ENCODE data around the gene RCOR1.
"Not testable (repeated sequence)": the region's sequence is repeated elsewhere in the genome, so short reads cannot be mapped to it uniquely, and the experiment has no call there.

Gene RCOR1

DNA sequence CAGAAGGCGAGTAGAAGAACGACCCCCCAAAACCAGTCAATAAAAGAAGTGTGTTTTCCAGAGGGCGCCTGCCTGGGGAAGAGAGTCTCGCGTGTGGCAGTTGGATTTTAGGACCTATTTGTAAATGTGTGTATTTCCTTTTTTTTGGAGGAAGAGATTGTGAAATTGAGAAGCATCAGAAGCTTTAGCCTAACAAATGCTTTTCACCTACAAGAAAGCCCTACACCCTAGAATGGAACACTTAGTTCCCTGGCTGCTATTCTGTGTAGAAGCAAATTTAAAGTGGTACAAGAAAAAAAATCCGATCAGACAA lies 1.3 kb downstream of the RCOR1 start:
- DNase-seq, result no peak

DNA sequence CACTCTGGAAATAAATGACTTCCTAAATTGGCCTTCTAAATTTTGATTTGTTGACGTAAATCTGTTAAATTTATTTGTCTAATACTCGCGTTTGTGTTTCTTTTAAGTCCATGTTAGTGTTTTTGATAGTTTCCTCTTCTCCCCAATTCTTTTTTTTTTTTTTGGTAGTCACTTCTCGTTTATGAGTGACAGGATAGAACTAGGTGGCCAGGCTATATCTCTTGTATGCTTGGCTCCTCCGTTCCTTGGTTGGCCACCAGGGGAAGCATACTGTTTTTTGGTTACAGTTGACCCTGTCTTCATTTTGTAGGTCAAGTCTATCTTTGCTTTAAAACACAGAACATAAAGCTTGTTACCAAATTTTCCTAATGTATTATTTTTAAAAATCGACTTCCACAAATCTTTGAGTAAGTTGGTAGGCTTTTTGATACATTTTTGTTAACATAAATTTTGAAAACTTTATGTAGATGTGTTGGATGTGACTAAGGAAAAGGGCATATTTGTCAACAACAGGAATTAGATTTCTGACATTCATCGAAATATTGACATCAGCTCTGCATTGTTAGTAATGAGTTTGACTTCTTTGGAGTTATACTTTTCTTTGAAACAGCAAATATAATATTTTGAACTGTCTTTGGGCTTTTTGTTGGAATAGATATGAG lies 2.2 kb downstream of the RCOR1 start:
- no peak for DNase-seq

DNA sequence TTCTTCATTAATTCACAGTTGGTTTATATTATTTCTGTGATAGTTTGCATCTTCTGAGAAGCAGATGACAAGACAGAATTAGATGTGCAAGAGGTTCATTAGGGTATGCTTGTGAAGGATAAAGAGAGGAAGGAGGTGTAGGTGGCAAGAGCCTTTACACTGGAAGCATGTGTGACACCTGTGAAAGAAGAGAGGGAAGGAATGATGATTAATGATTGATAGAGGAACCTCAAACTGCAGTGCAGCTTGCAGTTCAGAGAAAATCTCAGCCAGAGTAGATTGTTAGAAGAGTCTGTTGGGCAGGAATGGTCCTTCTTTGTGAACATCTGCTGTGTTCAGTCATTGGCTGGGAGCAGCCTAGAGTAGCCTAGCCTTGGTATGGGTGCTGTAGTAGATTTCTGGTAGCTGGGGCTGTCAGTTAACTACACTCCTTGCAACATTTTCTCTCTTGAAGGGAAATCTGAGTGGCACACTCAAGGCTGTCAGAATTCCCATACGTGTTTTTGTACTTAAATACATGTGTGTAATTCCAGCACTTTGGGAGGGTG lies 9.0 kb downstream of the RCOR1 start:
- DNase-seq, result no peak

DNA sequence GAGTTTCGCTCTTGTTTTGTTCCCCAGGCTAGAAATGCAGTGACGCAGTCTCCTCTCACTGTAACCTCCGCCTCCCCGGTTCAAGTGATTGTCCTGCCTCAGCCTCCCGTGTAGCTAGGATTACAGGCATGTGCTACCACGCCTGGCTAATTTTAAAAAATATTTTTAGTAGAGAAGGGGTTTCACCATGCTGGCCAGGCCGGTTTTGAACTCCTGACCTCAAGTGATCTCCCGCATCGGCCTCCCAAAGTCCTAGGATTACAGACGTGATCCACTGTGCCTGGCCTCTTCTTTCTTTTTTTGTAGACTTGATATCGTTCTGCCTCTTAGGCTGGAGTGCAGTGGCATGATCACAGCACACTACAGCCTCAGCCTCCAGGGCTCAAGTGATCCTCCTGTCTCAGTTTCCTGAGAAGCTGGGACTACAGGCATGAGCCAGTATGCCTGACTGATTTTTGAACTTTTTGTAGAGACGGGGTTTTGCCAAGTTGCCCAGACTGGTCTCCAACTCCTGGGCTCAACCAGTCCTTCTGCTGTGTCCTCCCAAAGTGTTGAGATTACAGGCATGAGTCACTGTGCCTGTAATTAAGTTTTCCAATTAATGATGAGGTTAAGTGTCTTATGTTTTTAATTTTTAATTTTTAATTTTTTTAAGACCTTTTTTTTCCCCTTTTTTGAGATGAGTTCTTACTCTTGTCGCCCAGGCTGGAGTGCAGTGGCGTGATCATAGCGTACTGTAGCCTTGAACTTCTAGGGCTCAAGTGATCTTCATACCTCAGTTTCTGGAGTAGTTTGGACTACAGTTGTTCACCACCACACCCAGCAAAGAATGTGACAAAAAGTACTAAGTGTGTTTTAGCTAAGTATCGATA lies 10.2 kb downstream of the RCOR1 start:
- no peak for DNase-seq

DNA sequence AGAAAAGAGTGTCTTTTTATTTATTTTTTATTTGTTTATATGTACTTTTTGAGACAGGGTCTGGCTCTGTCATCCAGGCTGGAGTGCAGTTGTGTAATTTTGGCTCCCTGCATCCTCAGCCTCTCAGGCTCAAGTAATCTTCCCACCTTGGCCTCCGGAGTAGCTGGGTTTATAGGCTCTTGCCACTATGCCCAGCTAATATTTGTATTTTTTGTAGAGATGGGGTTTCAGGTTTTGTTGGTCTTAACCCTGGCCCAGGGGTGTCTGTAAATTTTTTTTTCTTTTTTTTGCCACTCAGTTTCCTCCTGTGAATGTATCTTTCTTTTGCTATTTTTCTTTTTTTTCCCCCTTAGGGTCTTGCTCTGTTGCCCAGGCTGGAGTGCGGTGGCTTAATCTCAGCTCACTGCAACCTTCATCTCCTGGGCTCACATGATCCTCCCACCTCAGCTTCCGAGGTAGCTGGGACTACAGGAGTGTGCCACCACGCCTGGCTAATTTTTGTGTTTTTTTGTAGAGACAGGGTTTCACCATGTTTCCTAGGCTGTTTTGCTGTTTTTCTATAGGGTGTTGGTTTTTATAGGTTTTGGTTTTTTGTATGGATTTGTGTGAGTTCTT lies 11.0 kb downstream of the RCOR1 start:
- DNase-seq, result no peak

DNA sequence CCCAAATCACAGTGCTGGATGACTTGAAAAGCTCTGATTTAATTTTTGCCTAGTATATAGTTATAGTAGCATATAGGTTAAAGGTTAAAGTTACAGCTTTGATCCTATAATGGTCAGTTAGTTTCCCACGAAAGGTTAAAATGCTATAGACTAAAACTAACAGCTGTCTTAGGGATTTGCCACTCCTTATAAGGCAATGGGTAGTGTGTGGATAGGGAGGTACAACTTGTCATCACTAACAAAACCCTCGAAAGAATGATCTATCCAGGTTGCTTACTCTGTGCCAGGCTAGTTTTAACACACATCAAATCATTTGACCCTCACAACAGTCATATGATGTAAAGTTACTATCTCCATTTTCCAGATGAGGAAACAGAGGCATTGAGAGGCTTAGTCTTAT lies 11.7 kb downstream of the RCOR1 start:
- no peak for DNase-seq

DNA sequence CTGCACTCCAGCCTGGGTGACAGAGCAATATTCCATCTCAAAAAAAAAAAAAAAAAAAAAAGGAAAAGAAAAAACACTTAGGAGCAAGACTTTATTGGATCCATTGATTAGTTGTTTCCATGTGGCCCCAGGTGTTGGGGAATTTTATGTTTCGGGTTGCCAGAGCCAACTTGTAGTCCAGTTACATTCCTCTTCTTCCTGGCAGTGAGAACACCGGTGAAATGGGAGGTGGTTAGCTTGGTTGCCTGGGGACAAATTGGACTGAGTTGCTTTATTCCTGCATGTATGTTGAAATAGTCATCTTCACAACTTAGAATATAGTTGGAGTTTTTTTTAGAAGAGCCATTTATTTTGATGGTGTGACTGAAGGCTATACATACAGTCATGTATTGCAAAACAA lies 12.6 kb downstream of the RCOR1 start:
- no peak for DNase-seq

DNA sequence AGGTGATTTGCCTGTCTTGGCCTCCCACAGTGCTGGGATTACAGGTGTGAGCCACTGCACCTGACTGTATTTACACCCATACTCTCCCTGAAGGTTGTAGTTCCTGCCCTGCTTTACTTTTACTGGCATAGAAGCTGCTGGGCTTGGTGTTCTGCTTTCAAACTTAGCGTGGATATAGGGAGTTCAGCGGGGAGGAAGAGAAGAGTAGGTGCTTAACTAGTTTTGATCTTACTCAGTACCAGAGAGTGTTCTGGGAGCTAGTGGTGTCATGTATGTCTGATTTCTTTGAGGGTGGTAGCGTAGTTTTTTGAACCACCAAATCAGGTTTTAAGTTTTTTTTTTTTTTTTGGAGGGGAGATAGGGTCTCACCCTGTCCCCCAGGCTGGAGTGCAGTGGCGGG lies 13.8 kb downstream of the RCOR1 start:
- DNase-seq, result no peak

DNA sequence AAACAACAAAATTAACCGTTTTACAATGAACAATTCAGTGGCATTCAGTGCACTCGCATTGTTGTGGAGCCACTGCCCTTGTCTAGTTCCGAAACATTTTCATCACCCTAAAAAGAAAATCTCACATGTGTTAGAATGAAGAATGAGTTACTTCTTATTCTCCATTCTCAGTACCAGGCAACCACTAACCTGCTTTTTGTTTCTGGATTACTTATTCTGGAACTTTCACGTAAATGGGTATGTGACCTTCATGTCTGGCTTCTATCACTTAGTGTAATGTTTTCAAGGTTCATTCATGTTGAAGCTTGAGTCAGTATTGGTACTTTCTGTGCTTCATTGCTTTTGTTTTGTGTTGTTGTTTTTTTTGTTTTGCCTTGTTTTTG lies 15.6 kb downstream of the RCOR1 start:
- no peak for DNase-seq

DNA sequence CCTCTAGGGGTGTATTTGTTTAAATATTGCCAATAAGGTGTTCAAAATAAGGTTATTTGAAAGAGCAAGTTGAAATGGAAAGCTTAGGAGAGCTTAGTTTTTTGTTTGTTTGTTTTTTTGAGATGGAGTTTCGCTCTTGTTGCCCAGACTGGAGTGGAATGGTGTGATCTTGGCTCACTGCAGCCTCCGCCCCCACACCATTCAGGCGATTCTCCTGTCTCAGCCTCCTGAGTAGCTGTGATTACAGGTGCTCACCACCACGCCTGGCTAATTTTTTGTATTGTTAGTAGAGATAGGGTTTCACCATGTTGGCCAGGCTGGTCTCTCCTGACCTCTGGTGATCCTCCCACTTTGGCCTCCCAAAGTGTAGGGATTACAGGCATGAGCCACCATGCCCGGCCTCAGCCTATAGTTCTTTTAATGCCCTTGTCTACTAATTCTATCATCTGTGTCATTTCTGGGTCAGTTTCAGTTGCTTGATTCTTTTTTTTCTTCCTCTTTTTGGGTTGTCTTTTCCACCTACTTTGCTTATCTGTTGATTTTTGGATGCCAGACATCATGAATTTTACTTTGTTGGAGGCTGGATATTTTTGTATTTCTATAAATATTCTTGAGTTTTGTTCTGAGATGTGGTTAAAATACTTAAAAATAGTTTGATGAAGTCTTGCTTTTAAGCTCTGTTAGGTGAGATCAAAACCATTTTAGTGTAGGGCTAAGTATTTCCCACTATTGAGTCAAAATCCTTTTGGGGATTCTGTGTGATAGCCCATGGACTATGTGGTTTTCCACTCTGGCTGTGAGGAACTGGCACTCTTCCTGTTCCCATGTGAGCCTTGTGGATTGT lies 18.7 kb downstream of the RCOR1 start:
- DNase-seq, result no peak

DNA sequence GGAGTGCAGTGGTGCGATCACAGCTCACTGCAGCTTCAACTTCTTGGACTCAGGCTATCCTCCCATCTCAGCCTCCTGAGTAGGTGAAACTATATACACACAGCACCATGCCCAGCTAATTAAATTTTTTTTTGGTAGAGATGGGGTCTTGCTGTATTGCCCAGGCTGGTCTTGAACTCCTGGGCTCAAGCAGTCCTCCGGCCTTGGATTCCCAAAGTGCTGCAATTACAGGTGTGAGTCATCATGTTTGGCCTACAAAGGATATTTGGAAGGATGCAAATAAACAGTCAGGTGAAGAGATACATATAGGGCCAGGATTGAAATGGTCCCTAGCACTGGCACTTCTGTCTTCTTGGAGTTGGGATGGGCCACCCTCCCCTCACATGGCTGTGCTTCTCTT lies 23.9 kb downstream of the RCOR1 start:
- no peak for DNase-seq

DNA sequence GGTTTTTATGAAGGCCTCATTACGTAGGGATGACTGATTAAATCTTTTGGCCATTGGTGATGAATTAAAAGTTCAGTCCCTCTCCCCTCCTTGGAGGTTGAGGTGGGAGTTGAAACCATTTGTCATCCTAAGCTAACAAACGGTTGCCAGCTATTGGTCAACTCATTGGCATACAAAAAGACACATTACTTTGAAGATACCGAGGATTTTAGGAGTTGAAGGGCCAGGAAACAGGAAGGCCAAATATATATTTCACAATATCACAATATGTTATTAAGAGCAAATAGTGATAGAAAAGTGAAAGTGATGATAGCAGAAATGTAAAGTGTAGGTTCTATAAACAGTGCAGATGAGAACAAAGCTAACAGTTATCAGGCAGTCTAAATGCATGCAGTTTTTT lies 24.4 kb downstream of the RCOR1 start:
- no peak for DNase-seq

DNA sequence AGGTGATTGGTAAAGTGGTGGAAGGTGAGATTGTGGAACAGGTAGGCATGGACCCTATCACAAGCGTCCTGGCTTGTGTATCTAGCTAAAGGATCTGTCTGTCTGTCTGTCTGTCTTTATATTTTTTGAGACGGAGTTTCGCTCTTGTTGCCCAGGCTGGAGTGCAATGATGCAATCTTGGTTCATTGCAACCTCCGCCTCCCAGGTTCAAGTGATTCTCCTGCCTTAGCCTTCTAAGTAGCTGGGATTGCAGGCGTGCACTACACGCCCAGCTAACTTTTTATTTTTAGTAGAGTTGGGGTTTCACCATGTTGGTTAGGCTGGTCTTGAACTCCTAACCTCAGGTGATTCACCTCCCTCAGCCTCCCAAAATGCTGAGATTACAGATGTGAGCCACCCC lies 26.6 kb downstream of the RCOR1 start:
- not testable (repeated sequence) for DNase-seq

DNA sequence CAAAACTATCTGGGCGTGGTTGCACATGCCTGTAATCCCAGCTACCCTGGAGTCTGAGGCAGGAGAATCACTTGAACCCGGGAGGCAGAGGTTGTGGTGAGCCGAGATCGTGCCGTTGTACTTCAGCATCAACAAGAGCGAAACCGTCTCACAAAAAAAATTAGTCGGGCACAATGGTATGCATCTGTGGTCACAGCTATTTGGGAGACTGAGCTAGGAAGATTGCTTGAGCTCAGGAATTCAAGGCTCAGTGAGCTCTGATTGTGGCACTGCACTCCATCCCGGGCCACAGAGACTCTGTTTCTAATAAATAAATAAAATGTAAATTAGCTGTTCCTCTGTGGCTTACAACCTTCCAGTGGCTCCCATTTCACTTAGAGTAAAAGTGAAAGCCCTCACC lies 28.0 kb downstream of the RCOR1 start:
- DNase-seq, result no peak

DNA sequence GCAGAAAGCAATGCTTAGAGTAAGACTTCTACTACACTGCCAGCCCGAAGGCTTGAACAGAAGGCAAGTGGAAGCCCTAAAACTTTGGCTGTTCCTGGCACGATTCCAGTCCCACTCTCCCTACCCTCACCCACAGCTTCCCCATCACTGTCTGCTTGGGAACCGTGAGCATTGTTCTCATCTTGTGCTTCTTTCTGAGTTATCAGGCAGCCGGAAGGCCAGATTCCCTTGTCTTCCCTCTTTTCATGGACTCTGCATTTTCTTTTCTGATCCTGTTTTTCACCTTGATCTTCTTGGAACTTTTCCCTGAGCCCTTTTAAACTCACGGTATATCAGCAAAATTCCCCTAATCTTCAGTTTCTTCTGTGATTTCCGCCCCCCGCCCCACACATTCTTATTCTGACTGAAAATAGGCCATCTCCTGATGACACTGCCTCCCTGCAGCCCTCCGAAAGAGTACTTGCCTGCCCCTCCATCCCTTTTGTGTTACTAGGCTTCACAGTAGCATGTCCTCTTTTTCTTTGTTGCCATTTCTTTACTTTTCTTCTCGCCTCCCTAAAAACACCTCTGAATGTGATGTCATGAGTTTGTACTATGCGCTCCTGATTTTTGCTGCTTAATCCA lies 29.9 kb downstream of the RCOR1 start:
- DNase-seq, result no peak

DNA sequence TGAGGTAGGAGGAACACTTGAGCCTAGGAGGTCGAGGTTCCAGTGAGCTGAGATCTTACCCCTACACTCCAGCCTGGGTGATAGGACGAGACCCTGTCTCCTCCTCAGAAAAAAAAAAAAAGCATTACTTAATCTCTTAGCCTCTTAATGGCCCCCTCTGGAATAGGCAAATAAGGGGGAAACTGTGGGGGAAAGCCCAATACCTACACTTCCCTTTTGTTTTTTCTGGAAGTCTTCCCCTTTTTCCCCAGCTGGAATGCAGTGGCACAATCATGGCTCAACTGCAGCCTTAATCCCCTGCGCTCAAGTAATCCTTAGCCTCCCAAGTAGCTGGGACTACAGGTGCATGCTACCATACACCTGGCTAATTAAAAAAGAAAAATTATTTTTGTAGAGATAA lies 32.2 kb downstream of the RCOR1 start:
- no peak for DNase-seq

DNA sequence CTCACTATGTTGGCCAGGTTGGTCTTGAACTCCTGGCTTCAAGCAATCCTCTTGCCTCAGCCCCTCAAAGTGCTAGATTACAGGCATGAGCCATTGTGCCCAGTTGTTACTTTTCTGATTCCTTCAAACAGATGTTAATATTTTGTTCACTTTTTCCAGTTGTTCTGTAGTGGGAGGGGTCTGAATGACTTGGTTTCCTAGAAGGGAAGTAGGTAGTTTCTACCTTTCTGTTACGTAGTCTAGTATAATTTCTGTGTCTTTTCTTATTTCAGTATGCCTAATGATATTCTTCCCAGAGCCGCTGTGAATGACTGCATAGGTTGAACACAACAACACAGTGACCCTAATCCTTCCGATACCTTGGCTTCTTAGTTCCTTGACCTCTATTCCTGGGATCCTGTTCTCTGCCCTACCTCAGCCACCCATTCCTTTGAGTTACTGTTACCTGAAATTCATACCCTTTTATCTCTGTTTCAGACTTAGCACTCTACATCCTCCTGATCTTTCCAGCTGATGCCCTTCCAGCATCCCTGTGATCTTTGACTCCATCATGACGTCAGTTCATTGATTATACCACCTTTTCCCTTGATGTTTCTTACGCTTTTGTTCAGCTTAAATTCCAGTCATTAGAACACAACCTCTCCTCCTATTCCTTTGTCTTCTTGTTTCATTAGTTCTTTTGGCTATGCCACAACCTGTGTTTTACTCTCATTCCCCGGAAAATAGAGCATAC lies 33.3 kb downstream of the RCOR1 start:
- DNase-seq, result no peak

DNA sequence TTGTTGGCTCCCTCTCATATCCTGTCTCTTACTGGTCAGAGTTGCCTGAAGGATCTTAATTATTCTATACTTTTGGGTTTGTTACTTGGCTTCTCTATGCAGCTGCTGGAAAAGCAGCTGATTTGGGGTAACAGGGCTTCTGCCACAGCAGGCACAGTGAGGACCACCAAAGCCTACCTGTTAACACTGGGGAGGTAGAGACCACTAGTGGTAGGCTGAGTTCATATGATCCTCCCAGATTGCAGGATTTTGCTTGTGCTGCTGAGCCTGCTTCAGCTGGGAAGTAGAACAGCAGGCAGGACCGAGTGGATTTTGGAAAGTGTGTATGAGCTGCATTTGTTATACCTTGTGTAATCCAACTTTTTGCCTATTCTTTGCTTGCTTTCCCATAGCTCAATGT lies 34.1 kb downstream of the RCOR1 start:
- DNase-seq, result no peak

DNA sequence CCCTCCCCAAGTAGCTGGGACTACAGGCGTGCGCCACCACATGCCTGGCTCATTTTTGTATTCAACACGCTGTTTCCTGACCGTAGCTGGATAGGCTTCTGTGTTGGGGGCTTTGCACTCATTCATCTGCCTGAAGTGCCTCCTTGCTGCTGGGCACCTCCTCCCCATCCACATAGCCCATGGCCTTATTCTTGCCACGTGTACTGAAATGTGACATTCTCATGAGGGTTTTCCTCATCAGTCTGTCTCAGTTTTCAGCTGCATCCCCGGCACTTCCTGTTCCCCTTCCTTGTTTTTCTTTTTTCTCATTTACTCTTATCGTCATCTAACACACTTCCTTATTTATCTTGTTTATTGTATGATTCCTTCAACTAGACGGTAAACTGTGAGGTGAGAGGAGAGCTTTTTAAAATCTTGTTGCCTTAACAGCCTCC lies 36.6 kb downstream of the RCOR1 start:
- DNase-seq, result no peak

DNA sequence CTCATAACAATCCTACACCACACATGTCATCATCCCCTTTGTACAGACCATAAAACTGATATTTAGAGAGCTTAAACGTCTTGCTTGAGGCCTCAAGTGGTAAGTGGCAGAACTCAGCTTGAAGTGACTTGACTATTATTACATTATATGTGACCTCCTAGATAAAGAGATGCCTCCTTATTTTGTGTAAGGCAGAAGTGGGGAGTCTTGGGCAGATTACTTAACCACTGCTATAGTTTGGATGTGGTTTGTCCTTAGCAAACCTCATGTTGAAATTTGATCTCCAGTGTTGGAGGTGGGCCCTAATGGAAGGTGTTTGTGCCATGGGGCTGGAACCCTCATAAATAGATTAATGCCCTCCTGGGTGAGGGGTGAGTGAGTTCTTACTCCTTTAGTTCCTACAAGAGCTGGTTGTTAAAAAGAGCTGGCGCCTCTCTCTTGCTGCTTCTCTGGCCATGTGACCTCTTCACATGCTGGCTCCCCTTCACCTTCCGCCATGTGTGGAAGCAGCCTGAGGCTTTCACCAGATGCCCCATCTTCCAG lies 37.4 kb downstream of the RCOR1 start:
- DNase-seq, result no peak

DNA sequence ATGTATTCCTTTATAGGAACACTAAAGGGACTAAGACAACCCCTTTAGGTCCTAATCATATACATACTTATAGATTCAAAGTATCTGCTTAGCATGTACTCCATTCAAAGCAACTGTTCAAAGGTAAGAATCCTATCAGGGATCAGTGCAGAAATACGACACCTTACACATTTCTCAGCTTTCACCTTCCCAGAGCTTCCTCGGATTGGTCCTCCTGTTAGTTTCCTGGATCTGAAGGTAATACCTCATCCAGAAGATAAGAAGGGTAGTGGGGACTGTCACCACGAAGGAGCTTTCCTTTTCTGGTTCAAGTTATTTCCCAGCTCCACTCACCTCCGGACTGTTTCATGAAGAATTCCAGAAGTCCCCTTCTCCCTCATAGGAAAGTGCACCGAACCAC lies 38.0 kb downstream of the RCOR1 start:
- DNase-seq, result no peak

DNA sequence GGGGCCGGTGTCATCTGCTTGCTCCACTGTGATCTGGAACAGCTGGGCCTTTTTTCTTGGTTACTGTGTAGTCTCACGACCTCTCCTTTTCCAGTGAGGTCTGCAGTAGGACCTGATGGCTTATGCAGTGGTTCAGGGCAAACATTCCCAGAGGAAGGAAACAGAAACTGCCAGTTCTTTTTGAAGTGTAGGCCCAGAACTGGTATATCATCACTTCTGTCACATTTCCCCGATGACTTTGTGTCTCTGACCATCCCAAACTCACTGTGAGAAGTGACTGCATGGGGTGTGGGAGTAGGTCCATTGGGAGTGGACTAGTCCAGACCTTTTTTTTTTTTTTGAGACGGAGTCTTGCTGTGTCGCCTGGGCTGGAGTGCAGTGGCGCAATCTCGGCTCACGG lies 38.4 kb downstream of the RCOR1 start:
- DNase-seq, result no peak

All from right forelimb (tissue), 1 donor.